AG04450 (cell line): ENCODE measurements around the gene MORC1. TPM values are rescaled to one million over a fixed set of nuclear protein-coding genes. Genes with fewer than 3 reads are reported as not detected.

ENCODE experiments used
- CTCF ChIA-PET: fragments of 300-600, 350-600 bp; formaldehyde crosslinking; extraction: SDS; loops from one replicate; lab custom pipeline; 2022; ENCODE audit warnings: antibody characterized with exemption, inconsistent platforms; lab: Charles Lee
- POLR2A ChIA-PET: fragments of 350-600 bp; formaldehyde crosslinking; extraction: SDS; loops from one replicate; lab custom pipeline; 2021; ENCODE audit warnings: antibody characterized with exemption, inconsistent platforms; lab: Yijun Ruan, JAX
- DNase-seq: peaks from one replicate; pipeline ENCODE4 v3.0.0-alpha.2; 2011; ENCODE audit warnings: low read depth, low spot score
- H3K27ac ChIP-seq: one replicate; pipeline ENCODE4 v1.5.1; 2012; ENCODE audit warnings: low read depth, low read length, control low read depth
- H3K27me3 ChIP-seq: one replicate; pipeline ENCODE4 v1.6.0; 2012; ENCODE audit warnings: low read length; ENCODE audit not compliant: control insufficient read depth, insufficient read depth
- H3K4me3 ChIP-seq: 2 replicates; pipeline ENCODE4 v1.5.1; 2011; ENCODE audit warnings: mild to moderate bottlenecking, low read depth, low read length, control low read depth
- H3K9me3 ChIP-seq: 2 replicates; pipeline ENCODE4 v1.5.1; 2012; ENCODE audit warnings: low read length; ENCODE audit not compliant: control insufficient read depth, insufficient read depth
- CTCF ChIP-seq: IDR thresholded peaks from 2 replicates; pipeline ENCODE4 v1.5.1; 2011; ENCODE audit warnings: low read depth, low read length, control low read depth, inconsistent platforms
- polyA plus RNA-seq: library from polyadenylated mRNA; depleted of rRNA; stranded (reverse); fragments of >200 nt; gene quantifications from 2 replicates; pipeline ENCODE4 v1.2.3, GENCODE V29; 2011

Gene MORC1
- polyA plus RNA-seq, 1 experiment = not detected

GRCh38 chr3:109025896-109026295 is 92.0 kb downstream of the MORC1 start:
- Histone ChIP-seq H3K27ac (no peak overlapping the region), H3K4me3 (no peak overlapping the region), H3K9me3 (no peaks in the 10 kb centered on the region), H3K27me3 (no peaks in the 10 kb centered on the region)
- DNase-seq = no peak
- no peak for TF ChIP-seq CTCF
- ChIA-PET CTCF (interaction anchor here (1.6 to 5.2 kb wide), 3 partner anchors 25 to 57 kb away, joined by 4 to 53 read pairs (median 48); no protein-coding TSS in a partner anchor), POLR2A (no interaction called here)

GRCh38 chr3:109023656-109024254 is 94.2 kb downstream of the MORC1 start:
- Histone ChIP-seq H3K27ac (no peak overlapping the region), H3K4me3 (no peak overlapping the region), H3K27me3 (no peaks in the 10 kb centered on the region), H3K9me3 (no peaks in the 10 kb centered on the region)
- DNase-seq = peak; percentile 13
- ChIA-PET POLR2A (no interaction called here), CTCF (interaction anchor here (0.6 to 5.2 kb wide), 33 partner anchors 8 to 362 kb away, joined by 3 to 53 read pairs (median 4); no protein-coding TSS in a partner anchor)
- peak; percentile 77 for TF ChIP-seq CTCF

- Histone ChIP-seq H3K9me3 (no peaks in the 10 kb centered on the region), H3K4me3 (no peak overlapping the region), H3K27me3 (no peaks in the 10 kb centered on the region), H3K27ac (no peak overlapping the region)
- ChIA-PET CTCF (interaction anchor here (0.5 to 5.2 kb wide), 26 partner anchors 8 to 361 kb away, joined by 3 to 53 read pairs (median 4); no protein-coding TSS in a partner anchor), POLR2A (no interaction called here)
- no peak for TF ChIP-seq CTCF
- DNase-seq = no peak
Observed at GRCh38 chr3:109023167-109023566, 94.8 kb downstream of the MORC1 start.

- H3K9me3 ChIP-seq = no peaks in the 10 kb centered on the region
- no peak overlapping the region for H3K4me3 ChIP-seq
- no peak for DNase-seq
- no peaks in the 10 kb centered on the region for H3K27me3 ChIP-seq
- ChIA-PET POLR2A (no interaction called here), CTCF (no interaction called here)
- H3K27ac ChIP-seq = no peak overlapping the region
- TF ChIP-seq CTCF = no peak
Observed at GRCh38 chr3:109021556-109021955, 96.4 kb downstream of the MORC1 start.

GRCh38 chr3:109018828-109019227 is 99.1 kb downstream of the MORC1 start:
- ChIA-PET CTCF (interaction anchor here (0.6 to 1.4 kb wide), 6 partner anchors 13 to 527 kb away, joined by 3 to 7 read pairs (median 3); no protein-coding TSS in a partner anchor), POLR2A (no interaction called here)
- Histone ChIP-seq H3K27me3 (no peaks in the 10 kb centered on the region), H3K4me3 (no peak overlapping the region), H3K9me3 (no peaks in the 10 kb centered on the region), H3K27ac (no peak overlapping the region)
- no peak for DNase-seq
- TF ChIP-seq CTCF = peak; percentile 14
